Panc1 (cell line): ENCODE results near the gene ASCC3. TPM values are rescaled to one million over a fixed set of nuclear protein-coding genes. Genes with fewer than 3 reads are reported as not detected.

ENCODE experiments used
- ATAC-seq: fragments of 200-7000 bp; cut with Tn5 transposase; 2 replicates; pipeline ENCODE4 v1.9.1; 2020; ENCODE audit warnings: mild to moderate bottlenecking, moderate library complexity
- BruUV-seq: library from RNA; stranded (reverse); fragments of 400-500 nt; replicated peaks from 2 replicates; lab custom pipeline; 2021; lab: Mats Ljungman, UMichigan
- CTCF ChIA-PET: fragments of 300-600 bp; sonication (Branson Sonifier 250); formaldehyde crosslinking; loops from one replicate; lab custom pipeline; 2022; ENCODE audit warnings: antibody characterized with exemption; lab: Charles Lee
- POLR2A ChIA-PET: fragments of 300-600 bp; sonication (Branson Sonifier 250); formaldehyde crosslinking; loops from one replicate; lab custom pipeline; 2022; ENCODE audit warnings: antibody characterized with exemption; lab: Charles Lee
- DNase-seq: peaks from one replicate; pipeline ENCODE4 v3.0.0-alpha.2; 2010; ENCODE audit warnings: low read depth, low spot score
- H3K27ac ChIP-seq: 2 replicates; pipeline ENCODE4 v1.5.1; 2011; ENCODE audit warnings: mild to moderate bottlenecking, low read length, inconsistent platforms
- H3K27me3 ChIP-seq: fragments of 200-500 bp; sonication (Bioruptor generic); 2 replicates; pipeline ENCODE4 v1.6.0; 2014; ENCODE audit warnings: low read length, inconsistent platforms; ENCODE audit not compliant: control insufficient read depth, insufficient read depth
- H3K36me3 ChIP-seq: fragments of 200-500 bp; sonication (Bioruptor generic); 2 replicates; pipeline ENCODE4 v1.5.1; 2014; ENCODE audit warnings: inconsistent platforms, mild to moderate bottlenecking, low read length, moderate library complexity; ENCODE audit not compliant: control insufficient read depth, insufficient read depth
- H3K4me1 ChIP-seq: 2 replicates; pipeline ENCODE4 v1.5.1; 2011; ENCODE audit warnings: inconsistent platforms, mild to moderate bottlenecking, low read length, moderate library complexity; ENCODE audit not compliant: control insufficient read depth, insufficient read depth
- H3K4me3 ChIP-seq, 2 experiments: 2 replicates each; pipeline ENCODE4 v1.5.1; 2011 to 2012; ENCODE audit warnings: low read depth in 2 of 2, low read length in 2 of 2, mild to moderate bottlenecking in 2 of 2, inconsistent platforms in 1 of 2, moderate library complexity in 1 of 2
- H3K9me3 ChIP-seq: fragments of 200-500 bp; sonication (Bioruptor generic); 2 replicates; pipeline ENCODE4 v1.5.1; 2014; ENCODE audit warnings: low read depth, mild to moderate bottlenecking, inconsistent platforms, low read length, moderate library complexity; ENCODE audit not compliant: control insufficient read depth, insufficient read depth
- POLR2AphosphoS5 ChIP-seq: IDR thresholded peaks from 2 replicates; pipeline ENCODE4 v1.6.1; 2012; ENCODE audit warnings: mild to moderate bottlenecking, low read depth, low read length, moderate library complexity
- SIN3A ChIP-seq: IDR thresholded peaks from 2 replicates; pipeline ENCODE4 v1.6.1; 2012; ENCODE audit warnings: low read depth, mild to moderate bottlenecking, low read length, moderate library complexity, borderline replicate concordance; ENCODE audit not compliant: insufficient read depth
- TCF7L2 ChIP-seq: IDR thresholded peaks from 2 replicates; pipeline ENCODE4 v1.6.1; 2011; ENCODE audit warnings: mild to moderate bottlenecking, low read depth, low read length, inconsistent platforms
- in situ Hi-C: cut with HindIII; loops from 2 replicates; pipeline ENCODE4 v1.10.0; 2016; ENCODE audit warnings: low sequenced_read_pairs, low pct_unique_long_range_greater_than_20kb
- intact Hi-C: fragments of 100-400 bp; cut with micrococcal nuclease; formaldehyde crosslinking; loops from one replicate; pipeline ENCODE4 v1.10.0; 2022; ENCODE audit not compliant: unreplicated experiment
- total RNA-seq: library from RNA; stranded (reverse); gene quantifications from one replicate; pipeline ENCODE4 v1.2.1, GENCODE V29; 2021; ENCODE audit not compliant: unreplicated experiment
- TF ChIP-seq, protein P1 (sequence below): fragments of 450-650 bp; IDR thresholded peaks from 2 replicates; pipeline ENCODE4 v1.5.1; 2017; ENCODE audit warnings: mild to moderate bottlenecking
- TF ChIP-seq, protein P2 (sequence below), 2 experiments: IDR thresholded peaks; 2 replicates each; pipeline ENCODE4 v1.6.1; 2011 to 2012; ENCODE audit warnings: low read depth in 2 of 2, control low read depth in 1 of 2, low read length in 1 of 2, mild to moderate bottlenecking in 1 of 2, moderate library complexity in 1 of 2; ENCODE audit not compliant: insufficient read depth in 1 of 2

ASCC3 gene
- total RNA-seq, 1 experiment from 2014 or later = 46.9 TPM

DNA sequence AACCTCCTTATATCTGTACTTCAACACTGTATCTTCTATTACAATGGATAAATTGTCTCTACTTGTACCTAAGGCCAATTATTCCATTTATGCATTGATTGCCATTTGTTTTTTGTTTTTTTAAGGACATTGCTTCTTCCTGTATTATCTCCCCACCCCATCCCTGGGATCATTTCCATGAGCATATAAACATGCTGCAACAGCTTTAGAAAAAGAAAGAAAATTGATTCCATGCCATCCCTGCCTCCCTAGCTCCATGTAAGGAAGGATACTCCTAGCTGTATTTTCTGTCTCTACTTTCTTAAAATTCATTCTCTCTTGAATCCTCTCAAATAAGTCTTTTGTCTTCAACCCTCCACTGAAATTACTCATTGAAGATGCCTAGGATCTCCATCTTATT, 314.6 kb downstream of the ASCC3 start:
- Histone ChIP-seq H3K9me3 (no peaks in the 10 kb centered on the region), H3K27me3 (no peaks in the 10 kb centered on the region), H3K27ac (no peak overlapping the region), H3K4me3 (no peak overlapping the region), H3K4me1 (no peaks in the 10 kb centered on the region), H3K36me3 (0 out of 2 replicates have a peak, but pooled peaks cover 2% of the 10 kb centered on the region)
- DNase-seq (no peak), ATAC-seq (no peak)
- BruUV-seq = no TSS peak
- TF ChIP-seq, protein P1, sequence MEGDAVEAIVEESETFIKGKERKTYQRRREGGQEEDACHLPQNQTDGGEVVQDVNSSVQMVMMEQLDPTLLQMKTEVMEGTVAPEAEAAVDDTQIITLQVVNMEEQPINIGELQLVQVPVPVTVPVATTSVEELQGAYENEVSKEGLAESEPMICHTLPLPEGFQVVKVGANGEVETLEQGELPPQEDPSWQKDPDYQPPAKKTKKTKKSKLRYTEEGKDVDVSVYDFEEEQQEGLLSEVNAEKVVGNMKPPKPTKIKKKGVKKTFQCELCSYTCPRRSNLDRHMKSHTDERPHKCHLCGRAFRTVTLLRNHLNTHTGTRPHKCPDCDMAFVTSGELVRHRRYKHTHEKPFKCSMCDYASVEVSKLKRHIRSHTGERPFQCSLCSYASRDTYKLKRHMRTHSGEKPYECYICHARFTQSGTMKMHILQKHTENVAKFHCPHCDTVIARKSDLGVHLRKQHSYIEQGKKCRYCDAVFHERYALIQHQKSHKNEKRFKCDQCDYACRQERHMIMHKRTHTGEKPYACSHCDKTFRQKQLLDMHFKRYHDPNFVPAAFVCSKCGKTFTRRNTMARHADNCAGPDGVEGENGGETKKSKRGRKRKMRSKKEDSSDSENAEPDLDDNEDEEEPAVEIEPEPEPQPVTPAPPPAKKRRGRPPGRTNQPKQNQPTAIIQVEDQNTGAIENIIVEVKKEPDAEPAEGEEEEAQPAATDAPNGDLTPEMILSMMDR = no peak
- TF ChIP-seq, protein P2, sequence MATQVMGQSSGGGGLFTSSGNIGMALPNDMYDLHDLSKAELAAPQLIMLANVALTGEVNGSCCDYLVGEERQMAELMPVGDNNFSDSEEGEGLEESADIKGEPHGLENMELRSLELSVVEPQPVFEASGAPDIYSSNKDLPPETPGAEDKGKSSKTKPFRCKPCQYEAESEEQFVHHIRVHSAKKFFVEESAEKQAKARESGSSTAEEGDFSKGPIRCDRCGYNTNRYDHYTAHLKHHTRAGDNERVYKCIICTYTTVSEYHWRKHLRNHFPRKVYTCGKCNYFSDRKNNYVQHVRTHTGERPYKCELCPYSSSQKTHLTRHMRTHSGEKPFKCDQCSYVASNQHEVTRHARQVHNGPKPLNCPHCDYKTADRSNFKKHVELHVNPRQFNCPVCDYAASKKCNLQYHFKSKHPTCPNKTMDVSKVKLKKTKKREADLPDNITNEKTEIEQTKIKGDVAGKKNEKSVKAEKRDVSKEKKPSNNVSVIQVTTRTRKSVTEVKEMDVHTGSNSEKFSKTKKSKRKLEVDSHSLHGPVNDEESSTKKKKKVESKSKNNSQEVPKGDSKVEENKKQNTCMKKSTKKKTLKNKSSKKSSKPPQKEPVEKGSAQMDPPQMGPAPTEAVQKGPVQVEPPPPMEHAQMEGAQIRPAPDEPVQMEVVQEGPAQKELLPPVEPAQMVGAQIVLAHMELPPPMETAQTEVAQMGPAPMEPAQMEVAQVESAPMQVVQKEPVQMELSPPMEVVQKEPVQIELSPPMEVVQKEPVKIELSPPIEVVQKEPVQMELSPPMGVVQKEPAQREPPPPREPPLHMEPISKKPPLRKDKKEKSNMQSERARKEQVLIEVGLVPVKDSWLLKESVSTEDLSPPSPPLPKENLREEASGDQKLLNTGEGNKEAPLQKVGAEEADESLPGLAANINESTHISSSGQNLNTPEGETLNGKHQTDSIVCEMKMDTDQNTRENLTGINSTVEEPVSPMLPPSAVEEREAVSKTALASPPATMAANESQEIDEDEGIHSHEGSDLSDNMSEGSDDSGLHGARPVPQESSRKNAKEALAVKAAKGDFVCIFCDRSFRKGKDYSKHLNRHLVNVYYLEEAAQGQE (IDR thresholded peaks at IDR 0.05; ENCODE audit: insufficient read depth in 1 of 2, low read depth in 2 of 2, low read length in 1 of 2) = no peak
- TF ChIP-seq POLR2AphosphoS5 (no peak), SIN3A (no peak), TCF7L2 (no peak)
- in situ Hi-C loops = no loop called here
- intact Hi-C loops = no loop called here
- POLR2A ChIA-PET = no interaction called here
- CTCF ChIA-PET = no interaction called here

GRCh38 chr6:100565439-100566104, 315.6 kb downstream of the ASCC3 start:
- DNase-seq (no peak), ATAC-seq (no peak)
- CTCF ChIA-PET = no interaction called here
- H3K27me3 ChIP-seq = no peaks in the 10 kb centered on the region
- in situ Hi-C loops = no loop called here
- H3K9me3 ChIP-seq = no peaks in the 10 kb centered on the region
- no peak overlapping the region for H3K4me3 ChIP-seq
- BruUV-seq = no TSS peak
- H3K27ac ChIP-seq = no peak overlapping the region
- H3K4me1 ChIP-seq = no peaks in the 10 kb centered on the region
- intact Hi-C loops = no loop called here
- H3K36me3 ChIP-seq = 0 out of 2 replicates have a peak, but pooled peaks cover 2% of the 10 kb centered on the region
- TF ChIP-seq, protein P1 = no peak
- TF ChIP-seq SIN3A = no peak
- TF ChIP-seq, protein P2 (IDR thresholded peaks at IDR 0.05; ENCODE audit: insufficient read depth in 1 of 2, low read depth in 2 of 2, low read length in 1 of 2) = no peak
- no peak for TF ChIP-seq TCF7L2
- no peak for TF ChIP-seq POLR2AphosphoS5
- POLR2A ChIA-PET = no interaction called here
